Tibial nerve (tissue), 4 donors: Measurements from ENCODE around the gene TXNIP.

Experiments used
- CTCF ChIP-seq, 5 experiments: fragments of 200-600 bp in 3 of 5; fragments of 450-650 bp in 2 of 5; sonication (generic) in 3 of 5; IDR thresholded peaks; one replicate each; pipeline ENCODE4 v1.5.1; 2016 to 2019; ENCODE audit warnings: antibody characterized with exemption in 5 of 5, mild to moderate bottlenecking in 3 of 5, moderate library complexity in 2 of 5
- EP300 ChIP-seq, 2 donors: sonication (generic); formaldehyde crosslinking; IDR thresholded peaks; one replicate each; pipeline ENCODE4 v1.6.1; 2017; ENCODE audit warnings: antibody characterized with exemption in 2 of 2, mild to moderate bottlenecking in 1 of 2
- POLR2A ChIP-seq, 2 donors: fragments of 450-650 bp; IDR thresholded peaks; one replicate each; pipeline ENCODE4 v1.6.1; 2017; ENCODE audit warnings: antibody characterized with exemption in 2 of 2, mild to moderate bottlenecking in 2 of 2, moderate library complexity in 2 of 2

GRCh38 chr1:145980457-145980994 is 15.9 kb downstream of the TXNIP start:
- TF ChIP-seq CTCF (IDR thresholded peaks at IDR 0.05) (no peak), EP300 (IDR thresholded peaks at IDR 0.05) (no peak), POLR2A (IDR thresholded peaks at IDR 0.05) (no peak)
